HG03432 (cell line): Measurements from ENCODE around the gene SMC3.
"Not testable (repeated sequence)": the region's sequence is repeated elsewhere in the genome, so short reads cannot be mapped to it uniquely, and the experiment has no call there.

Source experiments
- ATAC-seq: cut with Tn5 transposase; IDR thresholded peaks from one replicate; pipeline ENCODE4 v1.9.1; 2021; ENCODE audit warnings: mild to moderate bottlenecking, moderate library complexity; ENCODE audit not compliant: unreplicated experiment

The SMC3 gene

DNA sequence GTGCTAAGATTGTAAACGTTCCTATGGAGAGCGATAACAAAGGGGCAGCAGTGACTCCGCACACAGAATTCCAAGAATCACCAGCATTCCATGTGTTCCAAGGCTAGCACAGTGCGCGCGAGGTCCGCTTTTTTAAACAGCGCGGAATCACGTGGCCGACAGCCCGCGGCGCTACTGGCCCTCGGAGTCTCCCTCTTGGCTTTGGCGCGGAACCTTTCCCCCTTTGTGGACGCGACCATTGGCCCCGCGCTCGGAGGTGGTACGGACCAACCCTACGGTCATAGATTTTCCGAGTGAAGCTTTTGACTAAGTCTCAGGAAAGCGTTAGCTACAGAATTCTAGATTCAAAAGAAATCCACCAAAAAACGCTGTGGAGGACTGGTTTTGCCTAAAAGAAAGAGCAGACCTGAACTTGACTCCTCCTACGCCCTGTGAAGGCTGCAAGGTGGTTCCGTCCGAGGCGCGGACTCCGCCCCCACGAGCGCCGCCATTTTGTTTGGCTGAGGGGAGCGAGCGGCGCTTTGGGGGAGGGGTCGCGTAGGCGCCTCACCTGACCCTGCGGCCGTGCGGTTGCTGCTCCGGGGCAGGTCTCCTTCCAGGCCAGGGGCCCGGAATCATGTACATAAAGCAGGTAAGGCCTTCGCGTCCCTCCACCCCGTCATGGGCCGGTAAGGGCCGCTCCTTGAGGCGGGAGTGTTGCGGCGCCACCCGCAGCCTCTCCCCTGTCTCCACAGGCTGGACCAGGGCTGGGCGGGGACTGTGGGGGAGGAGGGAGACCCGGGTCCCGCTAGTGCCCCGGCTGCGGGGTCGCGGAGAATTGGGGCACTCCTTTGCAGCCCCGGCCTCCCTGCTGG is at the start of gene SMC3:
Gene SMC3 (plus strand): TSS at position 495 of the 854 bp plus-strand sequence. CDS start 122 bp downstream, at position 617.
- ATAC-seq: peak; percentile 90

DNA sequence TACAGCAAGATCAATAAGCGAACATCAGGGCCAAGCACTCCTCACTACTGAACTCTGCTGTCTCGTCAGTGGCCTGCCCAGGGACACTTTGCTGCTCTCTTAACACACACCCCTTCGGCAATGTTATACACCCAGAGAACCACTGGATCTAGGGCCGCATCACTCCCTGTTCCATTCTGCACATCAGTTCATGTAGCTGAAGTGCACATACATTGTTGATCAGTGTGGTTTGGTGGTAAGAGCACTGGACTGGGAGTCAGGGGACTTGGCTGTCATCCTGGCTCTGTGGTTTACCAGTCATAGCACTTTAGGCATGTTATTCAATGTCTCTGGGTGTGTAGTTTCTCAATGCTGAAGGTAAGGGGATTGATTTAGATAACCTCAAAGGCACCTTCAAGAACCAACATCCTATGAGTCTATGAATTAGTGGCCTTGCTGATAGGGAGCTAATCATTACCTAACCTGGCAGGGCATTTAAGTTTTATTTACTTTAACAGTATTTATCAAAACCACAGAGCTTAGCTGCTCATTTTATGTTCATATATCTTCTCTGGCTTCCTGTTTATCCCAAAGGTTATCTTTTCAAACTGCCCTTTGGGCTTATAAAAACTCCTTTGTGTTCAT is 45.0 kb upstream of the SMC3 start:
- ATAC-seq: no peak

DNA sequence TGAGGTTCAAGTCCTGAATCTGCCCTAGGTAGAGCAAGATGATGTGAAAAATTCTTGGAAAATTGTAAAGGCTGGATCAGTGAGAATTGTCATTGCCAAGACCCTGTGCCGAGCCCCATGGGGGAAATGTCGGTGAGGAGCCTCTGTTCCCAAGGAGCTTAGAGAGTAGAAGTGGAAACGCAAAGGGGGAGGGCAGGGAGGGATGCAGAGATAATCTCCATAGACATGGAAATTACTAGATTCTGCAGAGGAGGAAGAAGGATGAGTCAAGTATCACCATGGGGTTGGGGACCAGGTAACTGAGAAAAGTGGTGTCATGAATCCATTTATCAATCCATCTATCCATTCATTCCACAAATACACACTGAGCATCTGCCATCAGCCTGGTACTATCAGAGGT is 43.8 kb upstream of the SMC3 start:
- ATAC-seq: no peak

DNA sequence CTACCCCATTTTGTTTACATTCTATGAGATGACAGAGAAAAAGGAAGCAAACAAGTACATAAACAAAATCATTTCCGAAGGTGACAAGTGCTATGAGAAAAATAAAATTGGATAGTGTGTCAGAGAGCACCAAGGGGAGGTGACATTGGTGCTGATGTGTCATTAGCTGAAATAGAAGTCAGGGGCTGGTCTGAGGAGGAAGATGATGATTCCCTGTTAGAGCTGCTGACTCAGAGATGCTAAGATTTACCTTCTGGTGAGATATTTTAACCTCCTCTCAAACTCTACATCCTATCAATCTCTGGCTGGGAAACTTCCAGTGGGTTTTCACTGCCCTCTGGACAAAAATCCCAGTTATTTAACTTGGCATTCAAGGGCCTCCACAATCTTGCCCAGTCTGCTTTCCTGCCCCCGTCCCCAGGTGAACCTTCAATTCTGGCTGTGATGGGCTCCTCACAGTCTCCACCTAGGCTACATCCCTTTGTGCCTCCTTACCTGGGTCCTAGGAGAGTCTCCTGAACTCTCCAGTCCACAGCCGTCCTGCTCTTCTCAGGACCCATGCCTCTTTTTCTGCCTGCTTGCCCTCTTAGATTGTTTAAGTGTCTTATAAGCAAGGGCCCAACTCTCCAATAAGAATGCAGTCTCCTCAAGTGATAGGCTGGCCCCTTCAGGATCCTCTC is 43.2 kb upstream of the SMC3 start:
- ATAC-seq: no peak

DNA sequence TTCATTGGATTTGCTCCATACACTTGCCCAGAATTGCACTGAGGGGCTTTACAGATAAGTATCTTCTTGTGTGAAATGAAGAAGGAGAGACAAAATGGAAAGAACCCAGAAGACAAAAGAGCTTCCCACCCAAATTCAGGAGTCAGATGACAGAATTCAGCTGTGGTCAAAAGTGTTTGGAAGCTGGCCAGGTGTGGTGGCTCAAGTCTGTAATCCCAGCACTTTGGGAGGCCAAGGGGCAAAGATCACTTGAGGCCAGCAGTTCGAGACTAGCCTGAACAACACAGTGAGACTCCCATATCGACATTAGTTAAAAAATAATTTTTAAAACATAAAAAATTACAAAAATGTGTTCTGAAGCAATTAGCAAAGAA is 42.6 kb upstream of the SMC3 start:
- ATAC-seq: no peak

DNA sequence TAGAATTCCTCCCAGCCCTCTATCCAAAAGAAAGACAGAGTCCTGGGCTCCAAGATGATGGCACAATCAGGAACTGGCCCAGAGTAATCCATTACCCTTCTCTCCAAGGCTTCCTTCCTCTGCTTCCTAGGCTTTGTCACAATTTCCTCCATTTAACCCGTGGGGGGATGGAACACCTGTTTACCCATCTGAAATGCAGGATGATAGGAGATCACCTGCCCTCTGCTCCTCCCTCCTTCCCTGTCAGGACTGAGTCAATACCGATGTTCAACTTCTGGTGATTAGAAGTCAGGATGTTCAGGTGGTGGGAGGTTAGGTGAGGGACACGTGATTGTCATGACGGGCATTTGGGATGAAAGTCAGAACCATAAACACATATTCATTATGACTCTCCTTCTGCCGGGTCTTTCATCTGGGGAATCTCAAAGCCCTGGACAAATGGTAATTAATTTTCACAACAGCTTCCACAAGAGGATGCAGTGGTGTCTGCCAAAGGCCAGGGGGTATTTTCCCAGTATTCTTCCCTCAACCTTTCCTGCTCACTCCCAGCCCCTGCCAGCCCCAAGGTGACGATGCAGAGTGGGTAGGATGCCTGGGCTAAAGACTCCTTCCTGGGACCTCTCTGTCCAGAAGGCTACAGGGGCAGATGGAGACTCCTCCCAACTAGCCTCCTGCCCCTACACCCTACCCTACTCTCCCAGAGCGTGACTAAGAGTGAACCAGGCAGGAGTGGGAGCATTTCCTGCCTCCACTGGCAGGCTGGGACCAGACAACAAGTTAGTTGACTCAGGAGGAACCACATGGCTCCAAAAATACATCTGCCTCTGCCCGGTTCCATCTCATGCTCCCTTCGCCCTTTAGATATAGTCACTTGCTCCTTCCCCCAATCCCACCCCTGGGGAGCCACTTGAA is 41.9 kb upstream of the SMC3 start:
- ATAC-seq: no peak

DNA sequence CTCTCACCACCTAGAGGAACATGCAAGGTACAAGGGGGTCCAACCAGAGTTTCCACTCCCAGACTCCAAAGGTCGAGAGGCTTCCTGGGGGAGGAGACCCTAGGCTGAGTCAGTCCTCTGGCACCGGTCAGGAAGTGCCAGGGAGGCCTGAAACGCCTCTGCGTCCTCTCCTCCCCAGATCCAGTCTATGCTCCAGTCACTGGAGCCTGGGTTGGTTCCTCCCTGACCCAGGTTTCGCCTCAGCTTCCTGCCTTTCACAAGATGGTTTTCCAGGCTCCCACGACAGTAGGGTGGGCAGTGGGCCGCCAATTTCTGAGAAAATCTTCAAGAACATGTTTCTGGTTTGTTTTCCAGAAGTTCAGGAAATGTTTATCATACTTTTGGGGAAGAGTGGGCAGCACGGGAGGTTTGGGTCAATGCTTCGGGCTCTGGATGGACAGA is 39.7 kb upstream of the SMC3 start:
- no peak for ATAC-seq

DNA sequence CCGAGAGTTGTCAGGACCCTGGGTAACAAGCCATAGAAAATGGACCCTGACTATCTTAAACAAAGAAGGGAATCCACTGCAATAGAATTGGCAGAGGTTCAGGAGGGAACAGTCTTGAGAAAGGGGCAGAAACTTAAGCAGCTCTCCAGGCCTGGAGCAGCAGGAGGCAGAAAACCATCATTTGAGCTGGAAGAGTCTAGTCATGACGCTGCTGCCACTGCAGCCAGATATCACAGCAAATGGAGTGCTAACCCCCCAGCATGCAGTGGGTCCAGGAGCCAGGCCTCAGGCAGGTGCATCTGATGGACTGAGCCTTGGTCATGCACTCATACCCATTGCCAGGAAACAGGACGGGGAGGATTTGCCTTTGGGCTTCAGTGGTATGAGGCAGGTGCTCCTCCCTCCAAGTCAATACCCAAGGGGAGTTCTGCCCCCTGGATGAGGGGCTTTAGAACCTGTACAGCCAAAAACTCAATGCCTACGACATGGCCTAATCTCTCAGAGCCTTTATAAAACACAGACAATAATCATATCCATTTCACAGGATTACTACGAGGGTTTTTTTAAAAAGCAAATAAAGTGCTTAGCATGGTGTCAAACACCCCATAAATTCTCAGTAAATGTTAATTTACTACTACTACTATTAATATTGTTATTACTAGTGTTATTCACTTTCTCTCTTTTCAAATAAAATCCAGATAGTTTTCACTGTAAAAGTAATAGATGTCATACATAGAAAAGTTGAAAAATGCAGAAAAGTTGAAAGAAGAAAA is 39.1 kb upstream of the SMC3 start:
- peak; percentile 2 for ATAC-seq

DNA sequence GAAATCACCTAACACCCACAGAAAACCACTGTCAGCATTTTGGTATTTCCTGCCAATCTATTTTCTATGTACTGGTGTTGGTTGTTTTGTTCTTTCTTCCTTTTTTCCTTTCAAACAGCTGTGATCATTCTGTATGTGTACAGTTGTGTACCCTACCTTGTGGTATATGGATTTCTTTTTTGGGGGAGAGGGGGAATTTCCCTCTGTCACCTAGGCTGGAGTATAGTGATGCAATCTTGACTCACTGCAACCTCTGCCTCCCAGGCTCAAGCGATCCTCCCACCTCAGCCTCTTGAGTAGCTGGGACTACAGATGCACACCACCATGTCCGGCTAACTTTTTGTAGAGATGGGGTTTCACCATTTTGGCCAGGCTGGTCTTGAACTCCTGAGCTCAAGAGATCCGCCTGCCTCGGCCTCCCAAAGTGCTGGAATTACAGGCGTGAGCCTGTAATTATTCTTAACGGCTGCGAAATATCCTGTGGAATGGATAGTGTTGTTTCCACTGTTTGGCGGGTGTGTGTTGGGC is 38.4 kb upstream of the SMC3 start:
- peak; percentile 84 for ATAC-seq

DNA sequence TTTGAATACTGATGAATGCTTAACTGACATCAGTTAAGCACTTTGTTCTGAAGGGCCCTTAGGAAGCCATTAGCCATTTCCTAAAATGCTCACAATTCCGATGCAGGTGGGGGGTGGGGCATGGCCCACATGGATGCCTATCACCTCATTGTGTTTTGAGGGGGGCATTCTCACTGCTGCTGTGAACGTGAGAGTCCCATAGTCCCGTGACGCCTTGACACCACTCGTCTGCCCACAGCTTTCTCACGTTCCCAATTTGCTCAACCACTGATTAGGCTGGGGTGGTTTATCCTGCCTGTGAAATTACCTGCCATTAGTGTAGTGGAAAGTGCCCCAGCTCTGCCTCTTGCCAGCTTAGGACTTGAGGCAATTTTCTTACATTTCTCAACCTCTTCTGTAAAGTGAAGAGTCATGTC is 37.9 kb upstream of the SMC3 start:
- no peak for ATAC-seq

DNA sequence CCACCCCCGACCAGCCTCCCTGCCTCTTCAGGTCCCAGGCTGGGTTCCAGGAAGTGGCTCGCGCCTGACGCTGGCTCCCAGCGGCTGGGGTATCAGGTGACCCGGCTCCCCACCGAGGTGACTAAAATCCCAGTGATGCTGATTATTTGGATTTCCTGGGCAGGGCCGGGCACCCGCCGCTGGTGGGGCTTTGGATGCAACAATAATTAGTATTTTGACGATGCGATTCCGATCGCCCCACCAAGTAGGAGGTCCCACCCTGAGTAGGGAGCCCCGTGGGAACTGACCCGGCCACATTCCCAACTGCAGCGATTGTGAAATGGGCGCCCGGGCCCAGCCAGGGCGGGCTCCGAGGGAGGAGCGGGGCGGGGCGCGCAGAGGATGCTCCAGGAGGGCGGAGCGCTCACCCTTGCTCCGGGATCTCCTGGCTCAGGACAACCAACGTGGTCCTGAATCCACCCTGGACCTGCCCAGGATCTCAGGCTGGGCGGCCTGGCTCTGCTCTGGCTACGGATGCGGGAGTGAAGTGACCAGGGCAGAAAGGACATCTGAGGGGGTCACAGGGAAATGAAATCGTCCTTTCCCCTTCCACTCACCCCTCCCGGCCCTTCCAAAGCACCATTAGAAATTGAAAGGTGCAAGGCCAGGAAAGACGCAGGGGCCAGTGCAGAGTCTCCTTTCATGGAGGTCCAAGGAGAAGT is 37.2 kb upstream of the SMC3 start:
- no peak for ATAC-seq

DNA sequence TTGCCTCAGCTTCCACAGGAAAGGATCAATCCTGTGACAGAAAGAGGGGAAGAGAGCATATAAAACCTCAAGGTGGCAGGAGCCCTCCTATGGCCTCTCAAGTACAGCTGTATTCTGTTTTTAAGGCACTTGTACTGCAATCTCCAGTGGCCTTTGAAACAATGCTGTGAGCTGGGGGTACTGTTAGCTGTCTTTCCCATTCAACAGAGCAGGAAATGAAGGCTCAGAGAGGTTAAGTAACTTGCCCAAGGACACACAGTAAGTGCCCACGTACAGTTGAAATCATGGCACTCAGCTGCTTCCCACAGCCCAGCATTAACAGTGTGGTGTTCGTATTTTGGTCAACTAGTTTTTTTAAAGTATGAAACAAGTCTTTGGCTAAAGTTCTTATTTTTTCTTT is 35.8 kb upstream of the SMC3 start:
- no peak for ATAC-seq

DNA sequence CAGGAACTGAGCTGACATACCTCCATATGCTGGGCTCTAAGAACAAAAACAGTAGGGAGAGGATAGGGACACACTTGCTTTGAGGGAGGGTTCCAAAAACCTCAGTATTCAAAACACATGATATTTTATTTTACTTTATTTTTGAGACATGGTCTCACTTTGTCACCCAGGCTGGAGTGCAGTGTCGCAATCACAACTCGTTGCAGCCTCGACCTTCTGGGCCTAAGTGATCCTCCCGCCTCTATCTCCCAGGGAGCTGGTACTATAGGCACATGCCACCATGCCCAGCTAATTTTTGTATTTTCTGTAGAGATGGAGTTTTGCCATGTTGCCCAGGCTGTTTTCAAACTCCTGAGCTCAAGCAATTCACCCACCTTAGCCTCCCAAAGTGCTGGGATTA is 34.9 kb upstream of the SMC3 start:
- not testable (repeated sequence) for ATAC-seq

DNA sequence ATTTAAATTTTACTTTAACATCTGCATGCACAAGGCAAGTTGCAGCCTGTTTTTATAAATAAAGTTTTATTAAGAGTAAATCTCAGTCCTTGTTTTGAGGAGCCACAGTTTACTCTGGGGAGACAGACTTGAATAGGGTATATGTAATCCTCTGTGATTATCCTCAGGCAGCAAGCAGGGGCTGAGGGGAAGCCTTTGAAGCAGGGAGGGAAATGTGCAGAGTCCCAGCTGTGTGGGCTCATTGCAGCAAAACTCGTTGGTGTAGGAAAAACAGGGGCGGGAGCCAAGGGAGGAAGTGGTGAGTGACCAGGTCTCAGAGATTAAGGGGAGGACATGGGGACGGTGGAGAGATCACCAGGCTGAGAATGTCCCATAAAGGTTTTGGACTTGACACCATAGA is 34.3 kb upstream of the SMC3 start:
- ATAC-seq: no peak

DNA sequence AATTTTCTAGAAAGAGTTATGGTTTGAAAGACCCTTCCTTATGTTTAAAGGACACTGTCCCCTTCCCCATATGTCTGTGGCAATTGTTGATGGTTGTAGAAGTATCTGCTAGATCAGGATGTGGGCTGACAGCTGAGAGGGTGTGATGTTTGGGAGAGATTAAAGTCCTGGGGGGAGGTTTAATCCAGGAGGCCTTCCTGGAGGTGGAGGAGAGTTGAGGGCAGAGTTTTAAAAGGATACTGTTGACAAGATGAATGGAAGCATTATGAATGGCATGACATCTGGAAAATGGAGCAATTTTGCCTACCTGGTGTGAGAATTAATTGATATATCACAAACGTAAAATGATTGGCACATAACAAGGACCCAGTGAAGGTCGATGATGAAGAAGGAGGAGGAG is 32.9 kb upstream of the SMC3 start:
- ATAC-seq: no peak

DNA sequence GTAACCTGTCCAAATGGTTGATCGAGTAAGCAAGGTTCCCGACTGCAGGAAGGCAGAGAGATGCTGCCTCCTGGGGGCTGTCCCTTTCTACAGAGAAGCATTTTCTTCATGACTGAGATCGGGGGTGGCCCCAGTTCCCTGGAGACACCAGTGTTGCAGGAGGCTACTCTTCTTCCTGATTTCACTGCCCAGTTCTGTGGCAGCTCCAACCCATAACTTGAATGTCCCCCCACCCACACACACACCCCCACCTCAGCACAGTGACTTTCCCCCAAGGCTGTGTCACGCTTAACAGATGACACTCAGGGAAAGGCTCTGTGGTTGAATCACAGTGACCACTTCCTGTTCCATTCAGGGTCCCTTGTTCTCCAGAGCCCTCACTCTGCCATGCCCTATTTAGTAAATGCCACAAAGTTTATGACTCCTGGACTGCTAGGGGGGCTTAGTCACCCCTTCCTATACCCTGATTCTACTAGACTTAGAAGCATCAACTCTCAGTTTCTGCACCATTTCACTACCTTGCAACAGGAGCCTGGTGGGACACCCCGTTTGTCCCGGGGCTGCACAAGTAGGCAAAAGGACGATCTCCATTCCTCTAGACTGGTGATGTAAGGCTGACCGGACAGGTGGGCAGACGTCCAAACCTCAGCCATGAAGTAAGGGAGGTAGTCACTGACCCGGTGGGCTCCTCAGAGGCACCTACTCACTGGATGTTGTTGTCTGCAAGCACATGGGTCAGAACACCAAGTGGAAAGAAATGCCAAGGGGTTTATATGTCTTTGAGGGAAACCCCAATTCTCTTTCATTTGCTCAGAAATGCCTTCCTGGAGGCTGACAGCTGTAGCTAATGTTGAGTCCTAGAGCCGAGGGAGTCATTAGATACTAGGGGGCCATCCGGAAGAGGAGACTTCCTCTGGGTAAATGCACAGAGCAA is 31.3 kb upstream of the SMC3 start:
- peak; percentile 91 for ATAC-seq

DNA sequence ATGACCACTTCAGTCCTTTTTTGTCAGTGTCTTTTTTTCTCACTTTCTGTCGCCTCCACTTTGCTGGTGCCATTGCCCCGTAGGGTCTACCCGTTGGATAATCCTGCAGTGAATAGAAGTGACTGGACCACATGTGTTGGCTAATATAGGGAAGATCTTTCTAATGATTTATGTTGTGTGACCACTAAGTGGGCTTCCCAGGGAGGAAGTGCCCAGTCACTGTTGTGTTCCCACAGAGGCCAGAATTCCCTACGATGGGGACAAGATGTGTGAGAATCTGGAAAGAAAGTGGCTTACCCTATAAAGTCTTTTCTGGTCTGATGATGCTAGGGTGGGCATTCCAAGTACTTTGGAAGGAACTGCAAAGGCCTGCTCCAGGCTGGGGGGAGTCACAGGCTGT is 28.4 kb upstream of the SMC3 start:
- no peak for ATAC-seq

DNA sequence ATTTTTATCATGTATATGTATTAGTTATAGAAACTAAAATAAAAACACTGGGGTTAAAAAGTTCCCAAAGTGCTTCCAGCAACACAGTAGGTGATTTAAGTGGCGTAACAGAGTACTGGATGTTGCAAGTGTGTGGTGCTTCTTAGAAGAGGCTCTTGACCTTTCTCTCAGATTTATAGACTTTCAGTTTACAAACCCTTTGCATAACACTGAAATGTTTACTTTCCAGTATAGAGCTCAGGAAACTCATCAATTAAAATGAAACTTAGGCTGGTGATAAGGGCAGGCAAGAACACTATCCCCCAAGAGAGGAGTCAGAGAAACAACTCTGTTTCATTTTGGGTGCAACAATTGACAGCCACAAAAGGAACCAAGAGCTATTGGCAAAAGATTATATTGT is 27.5 kb upstream of the SMC3 start:
- no peak for ATAC-seq
